Urinary bladder (tissue), 4 donors: ENCODE data around the gene CLPTM1L. TPM values are rescaled to one million over a fixed set of nuclear protein-coding genes. Genes with fewer than 3 reads are reported as not detected.

Experiments used
- DNase-seq: peaks from one replicate; pipeline ENCODE4 v3.0.0-alpha.2; 2015; ENCODE audit errors: extremely low spot score
- H3K27ac ChIP-seq: one replicate; pipeline ENCODE4 v1.5.1; 2013; ENCODE audit warnings: low read depth, mild to moderate bottlenecking, moderate library complexity
- H3K36me3 ChIP-seq: one replicate; pipeline ENCODE4 v1.6.1; 2013; ENCODE audit warnings: mild to moderate bottlenecking, moderate library complexity; ENCODE audit not compliant: insufficient read depth
- H3K4me1 ChIP-seq: one replicate; pipeline ENCODE4 v1.6.1; 2013; ENCODE audit warnings: mild to moderate bottlenecking, moderate library complexity; ENCODE audit not compliant: insufficient read depth
- H3K4me3 ChIP-seq: one replicate; pipeline ENCODE4 v1.5.1; 2013; ENCODE audit warnings: low read depth, low read length
- whole genome bisulfite sequencing: extraction: QIAGEN DNeasy Blood & Tissue Kit; methylation state at CpG from one replicate; pipeline ENCODE4 v1.1.7; 2013; 5-methylcytosine and 5-hydroxymethylcytosine counted together
- polyA plus RNA-seq: library from polyadenylated mRNA; stranded (reverse); fragments of 200-250 nt; gene quantifications from one replicate; pipeline ENCODE4 v1.2.3, GENCODE V29; 2013
- total RNA-seq: library from RNA; depleted of rRNA; stranded (reverse); fragments of >200 nt; gene quantifications from one replicate; pipeline ENCODE4 v1.2.3, GENCODE V29; 2014
- donor health status: healthy with polysubstance abuse.
- donor health status: healthy.

CLPTM1L gene
- total and polyA plus RNA-seq, 2 donors: 72.8 to 85.3 TPM

- peak overlapping the region; percentile 54 for H3K27ac ChIP-seq
- 12% methylated on average over 48 of the region's 48 CpGs for WGBS
Observed at GRCh38 chr5:1385395-1386273, 40.7 kb upstream of the CLPTM1L start.

GRCh38 chr5:1384521-1384920, 39.6 kb upstream of the CLPTM1L start:
- no peaks in the 10 kb centered on the region for H3K36me3 ChIP-seq
- 87% methylated on average over 10 of the region's 10 CpGs for WGBS
- H3K27ac ChIP-seq: no peak overlapping the region
- H3K4me1 ChIP-seq: peaks cover 2% of the 10 kb centered on the region
- no peak overlapping the region for H3K4me3 ChIP-seq
- no peak for DNase-seq

More at GRCh38 chr5:1385395-1386273, 40.7 kb upstream of the CLPTM1L start:
- DNase-seq: peak; percentile 20
- H3K4me3 ChIP-seq: peak overlapping the region; percentile 57
- peaks cover 2% of the 10 kb centered on the region for H3K4me1 ChIP-seq
- no peaks in the 10 kb centered on the region for H3K36me3 ChIP-seq

GRCh38 chr5:1383886-1384401, 39.0 kb upstream of the CLPTM1L start:
- no peaks in the 10 kb centered on the region for H3K36me3 ChIP-seq
- no peak for DNase-seq
- H3K4me1 ChIP-seq: peaks cover 2% of the 10 kb centered on the region
- H3K4me3 ChIP-seq: no peak overlapping the region
- H3K27ac ChIP-seq: no peak overlapping the region
- WGBS: 78% methylated on average over 8 of the region's 8 CpGs

GRCh38 chr5:1383344-1383743, 38.4 kb upstream of the CLPTM1L start:
- no peak overlapping the region for H3K4me3 ChIP-seq
- DNase-seq: no peak
- no peaks in the 10 kb centered on the region for H3K36me3 ChIP-seq
- H3K4me1 ChIP-seq: peaks cover 2% of the 10 kb centered on the region
- no peak overlapping the region for H3K27ac ChIP-seq
- WGBS: 77% methylated on average over 17 of the region's 17 CpGs

- Histone ChIP-seq H3K4me3 (no peak overlapping the region), H3K36me3 (no peaks in the 10 kb centered on the region), H3K27ac (no peak overlapping the region), H3K4me1 (peaks cover 2% of the 10 kb centered on the region)
- no peak for DNase-seq
- WGBS: 80% methylated on average over 18 of the region's 18 CpGs
Observed at GRCh38 chr5:1382248-1382700, 37.4 kb upstream of the CLPTM1L start.

GRCh38 chr5:1381370-1382247, 36.7 kb upstream of the CLPTM1L start:
- no peak for DNase-seq
- 88% methylated on average over 25 of the region's 25 CpGs for WGBS
- Histone ChIP-seq H3K27ac (no peak overlapping the region), H3K4me3 (no peak overlapping the region), H3K4me1 (peaks cover 2% of the 10 kb centered on the region), H3K36me3 (no peaks in the 10 kb centered on the region)

GRCh38 chr5:1380910-1381309, 36.0 kb upstream of the CLPTM1L start:
- peaks cover 2% of the 10 kb centered on the region for H3K4me1 ChIP-seq
- H3K36me3 ChIP-seq: no peaks in the 10 kb centered on the region
- no peak overlapping the region for H3K4me3 ChIP-seq
- no peak overlapping the region for H3K27ac ChIP-seq
- WGBS: 64% methylated on average over 12 of the region's 12 CpGs
- DNase-seq: no peak

GRCh38 chr5:1380011-1380817, 35.3 kb upstream of the CLPTM1L start:
- Histone ChIP-seq H3K4me1 (no peaks in the 10 kb centered on the region), H3K27ac (no peak overlapping the region), H3K36me3 (no peaks in the 10 kb centered on the region), H3K4me3 (no peak overlapping the region)
- 18% methylated on average over 34 of the region's 34 CpGs for WGBS
- DNase-seq: no peak

GRCh38 chr5:1378866-1379659, 34.2 kb upstream of the CLPTM1L start:
- no peak overlapping the region for H3K27ac ChIP-seq
- DNase-seq: no peak
- no peaks in the 10 kb centered on the region for H3K36me3 ChIP-seq
- no peak overlapping the region for H3K4me3 ChIP-seq
- 95% methylated on average over 24 of the region's 24 CpGs for WGBS
- no peaks in the 10 kb centered on the region for H3K4me1 ChIP-seq

- DNase-seq: no peak
- Histone ChIP-seq H3K4me3 (no peak overlapping the region), H3K27ac (no peak overlapping the region), H3K36me3 (no peaks in the 10 kb centered on the region), H3K4me1 (no peaks in the 10 kb centered on the region)
- WGBS: 92% methylated on average over 18 of the region's 18 CpGs
Observed at GRCh38 chr5:1378096-1378495, 33.2 kb upstream of the CLPTM1L start.

GRCh38 chr5:1376981-1377380, 32.1 kb upstream of the CLPTM1L start:
- Histone ChIP-seq H3K36me3 (no peaks in the 10 kb centered on the region), H3K27ac (no peak overlapping the region), H3K4me3 (no peak overlapping the region), H3K4me1 (no peaks in the 10 kb centered on the region)
- WGBS: 73% methylated on average over 3 of the region's 3 CpGs
- no peak for DNase-seq
